ENCODE data around the gene DMBT1. TPM values are rescaled to one million over a fixed set of nuclear protein-coding genes. Genes with fewer than 3 reads are reported as not detected.
A peak's percentile ranks its signal among the peaks of the same experiment; 100 is the strongest.

The DMBT1 gene
- total RNA-seq, 1 experiment from 2014 or later, result 0.62 TPM

- H3K9me3 ChIP-seq (ENCODE audit: low read length), result no peaks in the 10 kb centered on the region
- ChIA-PET POLR2A (ENCODE audit: unreplicated experiment) (interaction anchor here (0.6 kb wide), 1 partner anchor 18 kb away, joined by 7 read pairs; no protein-coding TSS in a partner anchor), CTCF (interaction anchor here (0.8 to 1.7 kb wide), 8 partner anchors 35 to 267 kb away, joined by 3 to 9 read pairs (median 6); no protein-coding TSS in a partner anchor)
- TF ChIP-seq EZH2 (IDR thresholded peaks at IDR 0.05; ENCODE audit: low read length, unreplicated experiment), result no peak
- TF ChIP-seq CTCF (conservative IDR thresholded peaks at IDR 0.05; ENCODE audit: low read depth, low read length), result peak; percentile 85
- no peak for TF ChIP-seq EZH2phosphoT487 (IDR thresholded peaks at IDR 0.05; ENCODE audit: borderline replicate concordance, low read length)
- no peaks in the 10 kb centered on the region for H4K20me1 ChIP-seq (ENCODE audit: low read length)
- intact Hi-C loops (cut with micrococcal nuclease), result loop anchor here (1.0 to 10.0 kb wide), 5 partner anchors 40 to 268 kb away; no protein-coding TSS in a partner anchor
- no peaks in the 10 kb centered on the region for H3K9me2 ChIP-seq (replicated peaks; ENCODE audit: low read length)
- peaks cover 13% of the 10 kb centered on the region for H3K4me1 ChIP-seq (ENCODE audit: insufficient read depth, low read length)
- peak overlapping the region; percentile 55 for H3K9ac ChIP-seq (ENCODE audit: low read length)
- H3K27me3 ChIP-seq (ENCODE audit: low read length), result peaks cover 5% of the 10 kb centered on the region; the same call in 1 of the 2 replicates
- no TSS peak for BruUV-seq (replicated peaks)
- peak overlapping the region; percentile 99 for H3K4me2 ChIP-seq (ENCODE audit: low read length)
- no peaks in the 10 kb centered on the region for H3F3A ChIP-seq (ENCODE audit: low read length, unreplicated experiment)
- no peak overlapping the region for H3K27ac ChIP-seq (ENCODE audit: low read length)
- DNase-seq (peak; percentile 88), ATAC-seq (peak; percentile 69)
- no peaks in the 10 kb centered on the region for H3K79me2 ChIP-seq (ENCODE audit: low read length)
- peak overlapping the region; percentile 67 for H3K4me3 ChIP-seq (ENCODE audit: low read length)
- peak overlapping the region; percentile 98 for H2AFZ ChIP-seq (ENCODE audit: low read length)
- no peaks in the 10 kb centered on the region; the same call in 1 of the 2 replicates for H3K36me3 ChIP-seq (ENCODE audit: low read depth, low read length)
Observed at GRCh38 chr10:122565766-122566206, 5.2 kb downstream of the DMBT1 start.

GRCh38 chr10:122566632-122567031 lies 6.1 kb downstream of the DMBT1 start:
- no peaks in the 10 kb centered on the region for H3K9me2 ChIP-seq (replicated peaks; ENCODE audit: low read length)
- H3K9ac ChIP-seq (ENCODE audit: low read length), result no peak overlapping the region
- TF ChIP-seq EZH2phosphoT487 (IDR thresholded peaks at IDR 0.05; ENCODE audit: borderline replicate concordance, low read length) (no peak), EZH2 (IDR thresholded peaks at IDR 0.05; ENCODE audit: low read length, unreplicated experiment) (no peak), CTCF (conservative IDR thresholded peaks at IDR 0.05; ENCODE audit: low read depth, low read length) (no peak)
- ATAC-seq, result no peak
- peaks cover 5% of the 10 kb centered on the region; the same call in 1 of the 2 replicates for H3K27me3 ChIP-seq (ENCODE audit: low read length)
- BruUV-seq (replicated peaks), result no TSS peak
- H3K36me3 ChIP-seq (ENCODE audit: low read depth, low read length), result no peaks in the 10 kb centered on the region; the same call in 1 of the 2 replicates
- H3K4me1 ChIP-seq (ENCODE audit: insufficient read depth, low read length), result peaks cover 4% of the 10 kb centered on the region
- no peaks in the 10 kb centered on the region for H3K79me2 ChIP-seq (ENCODE audit: low read length)
- no peaks in the 10 kb centered on the region for H3K9me3 ChIP-seq (ENCODE audit: low read length)
- no peak for DNase-seq
- CTCF ChIA-PET, result interaction anchor here (1.7 kb wide), 1 partner anchor 98 kb away, joined by 9 read pairs; no protein-coding TSS in a partner anchor
- H4K20me1 ChIP-seq (ENCODE audit: low read length), result no peaks in the 10 kb centered on the region
- H3K4me3 ChIP-seq (ENCODE audit: low read length), result no peak overlapping the region
- intact Hi-C loops (cut with micrococcal nuclease), result loop anchor here (5.0 to 10.0 kb wide), 4 partner anchors 99 to 269 kb away; no protein-coding TSS in a partner anchor
- no peaks in the 10 kb centered on the region for H3F3A ChIP-seq (ENCODE audit: low read length, unreplicated experiment)
- no peak overlapping the region for H2AFZ ChIP-seq (ENCODE audit: low read length)
- POLR2A ChIA-PET (ENCODE audit: unreplicated experiment), result no interaction called here
- no peak overlapping the region for H3K4me2 ChIP-seq (ENCODE audit: low read length)
- H3K27ac ChIP-seq (ENCODE audit: low read length), result no peak overlapping the region

GRCh38 chr10:122567056-122567660 lies 6.6 kb downstream of the DMBT1 start:
- Histone ChIP-seq H3K4me3 (ENCODE audit: low read length) (no peak overlapping the region), H3K4me1 (ENCODE audit: insufficient read depth, low read length) (peaks cover 3% of the 10 kb centered on the region; the same call in 1 of the 2 replicates), H3K9me2 (replicated peaks; ENCODE audit: low read length) (no peaks in the 10 kb centered on the region), H3K36me3 (ENCODE audit: low read depth, low read length) (no peaks in the 10 kb centered on the region; the same call in 1 of the 2 replicates), H3K9ac (ENCODE audit: low read length) (no peak overlapping the region), H3K27ac (ENCODE audit: low read length) (no peak overlapping the region), H3K9me3 (ENCODE audit: low read length) (no peaks in the 10 kb centered on the region), H2AFZ (ENCODE audit: low read length) (no peak overlapping the region), H3K79me2 (ENCODE audit: low read length) (no peaks in the 10 kb centered on the region), H3F3A (ENCODE audit: low read length, unreplicated experiment) (no peaks in the 10 kb centered on the region), H4K20me1 (ENCODE audit: low read length) (no peaks in the 10 kb centered on the region), H3K27me3 (ENCODE audit: low read length) (peaks cover 5% of the 10 kb centered on the region; the same call in 1 of the 2 replicates), H3K4me2 (ENCODE audit: low read length) (no peak overlapping the region)
- ChIA-PET CTCF (no interaction called here), POLR2A (ENCODE audit: unreplicated experiment) (no interaction called here)
- DNase-seq, result peak; percentile 38
- no peak for ATAC-seq
- intact Hi-C loops (cut with micrococcal nuclease), result loop anchor here (5.0 to 10.0 kb wide), 4 partner anchors 100 to 270 kb away; no protein-coding TSS in a partner anchor
- TF ChIP-seq CTCF (conservative IDR thresholded peaks at IDR 0.05; ENCODE audit: low read depth, low read length), result peak; percentile 74
- no peak for TF ChIP-seq EZH2phosphoT487 (IDR thresholded peaks at IDR 0.05; ENCODE audit: borderline replicate concordance, low read length)
- no TSS peak for BruUV-seq (replicated peaks)

Data from PC-3 (cell line).